Measurements from ENCODE around the gene ATF5.

The ATF5 gene

DNA sequence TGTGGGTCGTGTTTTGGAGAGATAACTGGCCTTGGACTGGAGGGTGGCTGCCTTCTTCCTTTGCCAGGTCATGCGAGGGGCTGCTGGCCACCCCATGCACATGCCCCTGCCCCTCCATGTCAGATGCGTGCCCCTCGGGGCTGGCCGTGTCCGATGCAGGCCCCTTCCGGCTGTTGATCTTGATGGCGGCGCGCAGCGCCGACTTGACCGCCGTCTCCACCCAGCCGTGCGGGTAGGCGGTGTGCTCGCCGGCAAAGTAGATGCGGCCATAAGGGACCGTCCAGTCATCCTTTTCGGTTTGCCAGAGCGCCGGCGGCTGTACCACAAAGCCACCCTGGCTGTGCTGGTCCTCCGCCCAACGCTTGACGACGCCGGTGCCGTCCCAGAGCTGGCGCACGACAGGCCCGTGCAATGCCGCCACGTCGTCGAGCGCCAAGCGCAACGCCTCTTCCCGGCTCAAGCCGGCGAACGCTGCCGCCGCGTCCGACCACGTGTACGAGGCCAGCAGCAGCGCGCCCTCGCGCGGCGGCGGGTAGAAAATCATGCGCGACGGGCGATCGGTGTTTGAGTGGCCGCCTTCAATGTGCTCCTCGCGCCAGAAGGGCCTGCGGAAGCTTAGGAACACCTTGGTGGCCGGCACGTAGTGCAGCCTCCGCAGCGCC, 39.2 kb upstream of the ATF5 start:
- ATAC-seq, result peak; percentile 78
- Mint-ChIP-seq H3K9me3 (no peaks in the 10 kb centered on the region), H3K27me3 (no peaks in the 10 kb centered on the region), H3K4me3 (peak overlapping the region; percentile 75 to 84), H3K27ac (peak overlapping the region in 1 of 2 donors; percentile 48), H3K4me1 (peaks cover 52% of the 10 kb centered on the region)
- DNase-seq, result peak; percentile 81 to 84

- peak in 1 of 2 donors; percentile 55 for DNase-seq
- Mint-ChIP-seq H3K4me1 (peaks cover 60% of the 10 kb centered on the region), H3K27ac (no peak overlapping the region), H3K27me3 (no peaks in the 10 kb centered on the region), H3K4me3 (peak overlapping the region; percentile 75 to 84), H3K9me3 (no peaks in the 10 kb centered on the region)
- ATAC-seq, result peak; percentile 68
These were observed 38.4 kb upstream of the ATF5 start for GRCh38 chr19:49890349-49891311.

DNA sequence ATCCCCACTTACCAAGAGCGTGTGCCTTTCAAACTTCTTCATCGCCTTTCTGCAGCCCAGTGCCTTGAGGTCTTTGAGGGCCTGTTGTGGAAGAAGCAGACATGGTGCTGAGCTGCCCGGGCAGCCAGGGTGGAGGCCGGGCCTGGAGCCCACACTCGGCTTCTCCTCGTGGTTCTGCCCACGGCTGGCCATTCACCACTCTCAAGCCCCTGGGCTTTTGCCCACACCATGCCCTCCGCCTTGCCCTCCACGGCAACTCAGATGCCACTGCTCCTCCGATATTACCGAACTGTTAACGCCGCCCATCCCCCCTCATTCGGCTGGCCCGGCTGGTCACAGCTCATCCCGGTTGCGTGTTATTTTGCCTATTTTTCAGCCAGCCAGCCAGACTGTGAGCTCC, 37.6 kb upstream of the ATF5 start:
- H3K4me1 Mint-ChIP-seq, result peaks cover 67% of the 10 kb centered on the region
- H3K27ac Mint-ChIP-seq, result no peak overlapping the region

GRCh38 chr19:49892716-49893115, 36.3 kb upstream of the ATF5 start:
- Mint-ChIP-seq H3K9me3 (no peaks in the 10 kb centered on the region), H3K27ac (peak overlapping the region; percentile 4 to 84), H3K4me3 (peak overlapping the region; percentile 30), H3K4me1 (peaks cover 81% of the 10 kb centered on the region), H3K27me3 (no peaks in the 10 kb centered on the region)
- DNase-seq, result no peak
- no peak for ATAC-seq

More for the DNA sequence above, 37.6 kb upstream of the ATF5 start:
- Mint-ChIP-seq H3K27me3 (no peaks in the 10 kb centered on the region), H3K4me3 (no peak overlapping the region), H3K9me3 (no peaks in the 10 kb centered on the region)
- no peak for DNase-seq
- ATAC-seq, result no peak

DNA sequence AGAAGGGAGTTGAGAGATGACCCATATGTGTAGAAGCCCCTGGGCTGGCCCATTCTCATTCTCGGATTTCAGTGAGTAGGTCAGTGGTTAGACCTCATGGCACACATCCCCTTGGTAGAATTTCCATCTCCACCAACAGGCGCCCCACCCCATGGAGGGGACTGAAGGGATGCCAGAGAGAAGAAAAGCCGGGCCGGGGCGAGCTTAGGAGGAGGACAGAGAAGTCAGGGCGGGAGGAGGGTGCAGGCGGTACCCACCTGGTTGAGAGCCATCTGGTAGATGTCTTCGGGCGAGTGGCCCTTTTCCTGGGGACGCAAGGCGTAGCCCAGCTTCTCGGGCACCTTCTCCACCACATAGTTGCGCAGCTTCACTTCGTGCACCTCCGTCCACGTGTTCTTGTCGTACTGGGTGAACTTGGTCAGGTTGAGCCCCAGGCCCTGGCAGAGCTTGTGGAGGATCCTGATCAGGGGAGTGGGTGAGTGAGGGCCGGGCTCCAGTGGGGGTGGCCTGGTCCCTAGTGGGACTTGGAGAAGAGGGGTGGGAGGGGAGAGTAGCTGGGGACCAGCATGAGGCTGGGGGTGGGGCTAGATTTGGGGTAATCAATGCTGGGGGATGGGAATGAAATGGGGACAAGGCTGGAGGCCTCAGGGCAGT, 34.9 kb upstream of the ATF5 start:
- peak overlapping the region in 1 of 2 donors; percentile 78 for H3K4me3 Mint-ChIP-seq
- H3K9me3 Mint-ChIP-seq, result no peaks in the 10 kb centered on the region
- no peaks in the 10 kb centered on the region for H3K27me3 Mint-ChIP-seq
- ATAC-seq (no peak), DNase-seq (no peak)
- peak overlapping the region in 1 of 2 donors; percentile 48 for H3K27ac Mint-ChIP-seq
- peaks cover 83% of the 10 kb centered on the region for H3K4me1 Mint-ChIP-seq

GRCh38 chr19:49894879-49895565, 34.0 kb upstream of the ATF5 start:
- no peaks in the 10 kb centered on the region for H3K27me3 Mint-ChIP-seq
- DNase-seq (peak in 1 of 2 donors; percentile 80), ATAC-seq (peak; percentile 50)
- peak overlapping the region; percentile 55 to 83 for H3K27ac Mint-ChIP-seq
- peak overlapping the region; percentile 78 to 81 for H3K4me3 Mint-ChIP-seq
- H3K4me1 Mint-ChIP-seq, result peaks cover 80% of the 10 kb centered on the region
- H3K9me3 Mint-ChIP-seq, result no peaks in the 10 kb centered on the region

GRCh38 chr19:49895566-49896297, 33.3 kb upstream of the ATF5 start:
- Mint-ChIP-seq H3K27ac (peak overlapping the region in 1 of 2 donors; percentile 83), H3K27me3 (no peaks in the 10 kb centered on the region), H3K4me3 (peak overlapping the region; percentile 78 to 81), H3K4me1 (peaks cover 83% of the 10 kb centered on the region), H3K9me3 (no peaks in the 10 kb centered on the region)
- DNase-seq, result peak in 1 of 2 donors; percentile 47
- no peak for ATAC-seq

DNA sequence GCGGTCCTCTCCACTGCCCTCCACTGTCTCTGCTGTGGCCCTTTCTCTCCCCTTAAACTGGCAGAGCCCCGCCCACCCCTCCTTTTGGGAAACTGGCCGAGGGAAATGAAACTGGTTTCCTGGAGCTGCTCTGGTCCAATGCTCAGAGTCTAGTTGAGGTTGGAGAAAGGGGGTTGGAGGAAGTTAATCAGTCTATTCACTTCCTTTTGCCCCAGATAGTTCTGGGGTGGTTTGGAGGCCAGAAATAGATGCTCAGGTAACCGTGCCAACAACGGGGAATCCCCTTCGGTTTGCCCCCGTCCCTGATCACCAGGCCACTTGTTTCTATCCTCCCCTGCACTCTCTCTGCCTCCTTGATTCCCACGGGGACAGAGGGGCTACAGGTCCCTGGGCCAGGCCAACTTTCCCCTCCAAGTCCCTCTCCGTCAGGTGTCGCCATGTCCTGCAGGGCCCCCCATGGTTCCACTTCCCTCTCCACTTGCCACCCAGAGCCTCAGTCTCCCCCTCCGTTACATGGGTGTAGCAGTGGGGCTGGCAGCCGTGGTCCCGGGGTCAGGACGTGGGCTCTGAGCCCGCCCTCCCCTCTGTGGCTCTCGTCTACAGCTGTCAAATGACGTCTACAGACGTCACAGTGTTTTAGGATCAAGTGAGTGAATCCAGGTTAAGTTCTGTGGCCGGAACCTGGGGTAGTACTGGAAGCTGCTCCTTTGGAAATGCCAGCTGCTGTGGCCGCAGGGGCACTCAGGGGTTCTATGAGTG, 32.0 kb upstream of the ATF5 start, which contains the start of gene IL4I1:
Gene IL4I1, minus strand, starts transcription at position 25 of the 759 bp plus-strand sequence. CDS start 727 bp downstream, outside the sequence.
- H3K4me1 Mint-ChIP-seq, result peaks cover 86% of the 10 kb centered on the region
- no peaks in the 10 kb centered on the region for H3K9me3 Mint-ChIP-seq
- ATAC-seq (peak; percentile 84), DNase-seq (peak; percentile 76 to 86)
- H3K27me3 Mint-ChIP-seq, result no peaks in the 10 kb centered on the region
- peak within 1 kb of the TSS; percentile 78 to 81 for H3K4me3 Mint-ChIP-seq
- H3K27ac Mint-ChIP-seq, result peak within 1 kb of the TSS; percentile 83 to 95

- H3K9me3 Mint-ChIP-seq, result no peaks in the 10 kb centered on the region
- H3K27me3 Mint-ChIP-seq, result no peaks in the 10 kb centered on the region
- DNase-seq (no peak), ATAC-seq (no peak)
- H3K4me3 Mint-ChIP-seq, result peak overlapping the region; percentile 17 to 48
- H3K27ac Mint-ChIP-seq, result no peak overlapping the region
- H3K4me1 Mint-ChIP-seq, result peaks cover 80% of the 10 kb centered on the region
These were observed 24.9 kb upstream of the ATF5 start for GRCh38 chr19:49904136-49904535.

GRCh38 chr19:49906879-49907564, 22.0 kb upstream of the ATF5 start:
- no peak overlapping the region for H3K4me3 Mint-ChIP-seq
- DNase-seq (no peak), ATAC-seq (no peak)
- H3K27me3 Mint-ChIP-seq, result no peaks in the 10 kb centered on the region
- H3K9me3 Mint-ChIP-seq, result no peaks in the 10 kb centered on the region
- peaks cover 70% of the 10 kb centered on the region for H3K4me1 Mint-ChIP-seq
- peak overlapping the region; percentile 71 to 85 for H3K27ac Mint-ChIP-seq

DNA sequence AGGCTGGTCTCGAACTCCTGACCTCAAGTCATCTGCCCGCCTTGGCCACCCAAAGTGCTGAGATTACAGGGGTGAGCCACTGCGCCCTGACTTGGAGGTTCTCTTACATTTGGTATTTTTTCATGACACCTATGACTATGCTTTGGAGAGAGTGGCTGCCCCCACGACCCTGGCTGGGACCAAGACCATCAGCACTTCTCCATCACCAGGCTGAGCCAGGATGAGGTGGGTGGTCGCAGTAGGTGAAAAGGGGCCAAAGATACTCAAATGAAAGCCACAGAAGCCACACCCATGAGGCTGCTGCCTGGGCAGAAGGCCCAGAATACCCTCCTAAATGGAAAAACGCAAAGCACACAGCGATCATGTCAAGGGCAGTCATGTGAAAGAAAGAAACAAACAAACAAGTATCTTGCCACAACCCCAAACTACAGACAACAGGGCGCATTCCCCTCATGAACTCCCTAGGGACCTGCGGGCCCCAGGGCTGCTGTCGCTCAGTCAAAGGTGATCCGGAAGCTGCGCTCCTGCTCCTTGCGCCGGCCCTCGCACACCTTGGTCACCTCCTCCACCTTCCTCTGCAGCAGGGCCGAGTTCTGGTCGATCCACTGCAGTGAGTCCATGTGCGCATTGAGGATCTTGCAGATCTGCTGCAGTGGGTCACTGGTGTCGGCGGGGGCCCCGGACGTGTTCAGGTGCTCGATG, 21.1 kb upstream of the ATF5 start:
- peak overlapping the region; percentile 8 to 91 for H3K27ac Mint-ChIP-seq
- H3K27me3 Mint-ChIP-seq, result no peaks in the 10 kb centered on the region
- DNase-seq, result no peak
- H3K4me3 Mint-ChIP-seq, result peak overlapping the region in 1 of 2 donors; percentile 18
- peaks cover 73% of the 10 kb centered on the region for H3K4me1 Mint-ChIP-seq
- H3K9me3 Mint-ChIP-seq, result no peaks in the 10 kb centered on the region
- no peak for ATAC-seq

DNA sequence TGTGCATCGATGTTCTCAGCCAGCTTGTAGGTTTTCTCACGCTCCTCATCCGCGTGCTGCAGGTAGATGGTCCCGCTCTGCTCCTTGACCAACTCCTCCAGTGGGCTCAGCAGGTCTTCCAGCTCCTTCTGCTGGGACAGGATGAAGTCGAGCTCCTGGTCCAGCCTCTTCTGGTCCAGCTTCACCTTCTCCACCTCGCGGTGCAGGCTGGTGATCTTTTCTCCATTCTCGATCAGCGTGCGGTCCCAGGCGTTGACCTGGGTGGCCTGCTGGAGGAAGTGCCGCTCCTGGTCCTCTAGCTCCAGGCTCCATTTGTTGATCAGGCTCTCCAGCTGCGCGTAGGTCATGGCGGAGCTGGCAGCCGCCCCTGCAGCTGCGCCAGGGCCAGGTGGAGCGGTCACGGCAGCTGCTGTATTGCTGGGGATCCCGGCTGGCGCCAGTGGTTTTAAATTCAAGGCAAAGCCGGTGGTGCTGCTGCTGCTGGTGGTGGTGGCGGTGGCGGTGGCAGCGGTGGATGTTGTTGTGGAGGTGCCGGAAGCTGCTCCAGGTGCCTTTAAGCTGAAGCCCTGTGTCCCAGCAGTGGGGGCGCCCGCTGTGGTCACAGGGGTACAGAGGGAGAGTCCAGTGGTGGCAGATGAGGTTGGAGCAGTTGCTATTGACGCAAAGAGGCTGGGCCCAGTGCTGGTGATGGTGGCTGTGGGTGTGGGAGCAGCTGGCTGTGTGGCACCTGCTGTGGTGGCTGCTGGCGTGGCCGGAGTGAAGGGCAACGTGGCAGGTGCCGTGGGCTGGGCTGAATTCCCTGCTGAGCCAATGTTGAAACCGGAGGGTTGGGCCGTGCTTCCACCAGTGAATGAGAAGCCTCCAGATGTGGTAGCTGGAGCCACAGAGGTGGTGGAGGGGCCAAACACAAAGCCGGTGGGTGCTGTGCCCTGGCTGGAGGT, 20.3 kb upstream of the ATF5 start:
- no peaks in the 10 kb centered on the region for H3K9me3 Mint-ChIP-seq
- no peak overlapping the region for H3K4me3 Mint-ChIP-seq
- H3K4me1 Mint-ChIP-seq, result peaks cover 73% of the 10 kb centered on the region
- DNase-seq (no peak), ATAC-seq (no peak)
- no peaks in the 10 kb centered on the region for H3K27me3 Mint-ChIP-seq
- peak overlapping the region in 1 of 2 donors; percentile 91 for H3K27ac Mint-ChIP-seq

Data from stimulated activated naive CD8-positive, alpha-beta T cell treated with anti-CD3 and anti-CD28 coated beads, Interleukin-15, amount 100 ng/mL, for 72 hours (primary cell).